Calu3 (cell line): ENCODE measurements around the gene TRIM67. TPM values are rescaled to one million over a fixed set of nuclear protein-coding genes. Genes with fewer than 3 reads are reported as not detected.
"Not testable (repeated sequence)": the region's sequence is repeated elsewhere in the genome, so short reads cannot be mapped to it uniquely, and the experiment has no call there.

Experiments used
- BruUV-seq: library from RNA; stranded (reverse); fragments of 400-500 nt; replicated peaks from 2 replicates; lab custom pipeline; 2021; lab: Mats Ljungman, UMichigan
- CTCF ChIA-PET: fragments of 300-600 bp; sonication (Branson Sonifier 250); formaldehyde crosslinking; loops from one replicate; lab custom pipeline; 2022; ENCODE audit warnings: antibody characterized with exemption; lab: Charles Lee
- DNase-seq: peaks from one replicate; pipeline ENCODE4 v3.0.0; 2022
- H3K27ac Mint-ChIP-seq: one replicate; pipeline ENCODE4 v1.8.0; 2022; ENCODE audit warnings: mixed read lengths; ENCODE audit not compliant: unreplicated experiment
- H3K27me3 Mint-ChIP-seq: one replicate; pipeline ENCODE4 v1.8.0; 2022; ENCODE audit warnings: mixed read lengths; ENCODE audit not compliant: unreplicated experiment
- H3K36me3 Mint-ChIP-seq: one replicate; pipeline ENCODE4 v1.8.0; 2022; ENCODE audit warnings: mild to moderate bottlenecking, moderate library complexity, mixed read lengths; ENCODE audit not compliant: insufficient read depth, unreplicated experiment
- H3K4me1 Mint-ChIP-seq: one replicate; pipeline ENCODE4 v1.8.0; 2022; ENCODE audit warnings: mild to moderate bottlenecking, low read depth, mixed read lengths; ENCODE audit not compliant: unreplicated experiment
- H3K4me3 Mint-ChIP-seq: one replicate; pipeline ENCODE4 v1.8.0; 2022; ENCODE audit warnings: mild to moderate bottlenecking, low read depth, moderate library complexity, mixed read lengths; ENCODE audit not compliant: unreplicated experiment
- H3K9me3 Mint-ChIP-seq: one replicate; pipeline ENCODE4 v1.8.0; 2022; ENCODE audit warnings: low read depth, mixed read lengths; ENCODE audit not compliant: unreplicated experiment
- intact Hi-C: fragments of 100-400 bp; cut with micrococcal nuclease; formaldehyde crosslinking; loops from one replicate; pipeline ENCODE4 v1.10.0; 2022; ENCODE audit not compliant: unreplicated experiment
- total RNA-seq: library from RNA; stranded (reverse); gene quantifications from 2 replicates; pipeline ENCODE4 v1.2.3, GENCODE V29; 2022
- TF ChIP-seq, protein P1 (sequence below): fragments of 200-600 bp; IDR thresholded peaks from one replicate; pipeline ENCODE4 v1.8.0; 2022; ENCODE audit warnings: antibody characterized with exemption; ENCODE audit not compliant: unreplicated experiment

TRIM67 gene
- total RNA-seq, 1 experiment from 2014 or later, result 0.09 TPM

DNA sequence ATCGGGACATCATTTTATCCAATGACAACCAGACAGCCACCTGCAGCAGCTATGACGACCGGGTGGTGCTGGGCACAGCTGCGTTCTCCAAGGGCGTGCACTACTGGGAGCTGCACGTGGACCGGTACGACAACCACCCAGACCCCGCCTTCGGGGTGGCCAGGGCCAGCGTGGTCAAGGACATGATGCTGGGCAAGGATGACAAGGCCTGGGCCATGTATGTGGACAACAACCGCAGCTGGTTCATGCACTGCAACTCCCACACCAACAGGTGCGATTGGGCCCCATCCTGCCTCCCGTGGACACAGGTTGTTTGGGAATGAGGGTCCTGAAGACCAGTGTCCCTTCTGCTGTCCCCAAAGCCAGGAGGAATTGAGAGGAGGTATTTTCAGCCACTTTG, 47.1 kb downstream of the TRIM67 start:
- peaks cover 14% of the 10 kb centered on the region for H3K27me3 Mint-ChIP-seq
- CTCF ChIA-PET, result interaction anchor here (2.3 kb wide), 1 partner anchor 14 kb away, joined by 6 read pairs; no protein-coding TSS in a partner anchor
- BruUV-seq, result no TSS peak
- H3K9me3 Mint-ChIP-seq, result no peaks in the 10 kb centered on the region
- no peak for DNase-seq
- intact Hi-C loops, result no loop called here
- no peaks in the 10 kb centered on the region for H3K36me3 Mint-ChIP-seq
- H3K27ac Mint-ChIP-seq, result no peak overlapping the region
- H3K4me1 Mint-ChIP-seq, result peaks cover 13% of the 10 kb centered on the region
- H3K4me3 Mint-ChIP-seq, result no peak overlapping the region
- TF ChIP-seq, protein P1, sequence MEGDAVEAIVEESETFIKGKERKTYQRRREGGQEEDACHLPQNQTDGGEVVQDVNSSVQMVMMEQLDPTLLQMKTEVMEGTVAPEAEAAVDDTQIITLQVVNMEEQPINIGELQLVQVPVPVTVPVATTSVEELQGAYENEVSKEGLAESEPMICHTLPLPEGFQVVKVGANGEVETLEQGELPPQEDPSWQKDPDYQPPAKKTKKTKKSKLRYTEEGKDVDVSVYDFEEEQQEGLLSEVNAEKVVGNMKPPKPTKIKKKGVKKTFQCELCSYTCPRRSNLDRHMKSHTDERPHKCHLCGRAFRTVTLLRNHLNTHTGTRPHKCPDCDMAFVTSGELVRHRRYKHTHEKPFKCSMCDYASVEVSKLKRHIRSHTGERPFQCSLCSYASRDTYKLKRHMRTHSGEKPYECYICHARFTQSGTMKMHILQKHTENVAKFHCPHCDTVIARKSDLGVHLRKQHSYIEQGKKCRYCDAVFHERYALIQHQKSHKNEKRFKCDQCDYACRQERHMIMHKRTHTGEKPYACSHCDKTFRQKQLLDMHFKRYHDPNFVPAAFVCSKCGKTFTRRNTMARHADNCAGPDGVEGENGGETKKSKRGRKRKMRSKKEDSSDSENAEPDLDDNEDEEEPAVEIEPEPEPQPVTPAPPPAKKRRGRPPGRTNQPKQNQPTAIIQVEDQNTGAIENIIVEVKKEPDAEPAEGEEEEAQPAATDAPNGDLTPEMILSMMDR, result no peak

- DNase-seq, result no peak
- no peaks in the 10 kb centered on the region for H3K9me3 Mint-ChIP-seq
- H3K27me3 Mint-ChIP-seq, result peaks cover 9% of the 10 kb centered on the region
- intact Hi-C loops, result no loop called here
- CTCF ChIA-PET, result interaction anchor here (1.2 to 2.3 kb wide), 2 partner anchors 15 to 17 kb away, joined by 3 to 6 read pairs; no protein-coding TSS in a partner anchor
- H3K36me3 Mint-ChIP-seq, result no peaks in the 10 kb centered on the region
- H3K4me3 Mint-ChIP-seq, result no peak overlapping the region
- BruUV-seq, result no TSS peak
- TF ChIP-seq, protein P1, result no peak
- H3K4me1 Mint-ChIP-seq, result peaks cover 13% of the 10 kb centered on the region
- H3K27ac Mint-ChIP-seq, result no peak overlapping the region
Measured at GRCh38 chr1:231209531-231209930, 47.7 kb downstream of the TRIM67 start.

DNA sequence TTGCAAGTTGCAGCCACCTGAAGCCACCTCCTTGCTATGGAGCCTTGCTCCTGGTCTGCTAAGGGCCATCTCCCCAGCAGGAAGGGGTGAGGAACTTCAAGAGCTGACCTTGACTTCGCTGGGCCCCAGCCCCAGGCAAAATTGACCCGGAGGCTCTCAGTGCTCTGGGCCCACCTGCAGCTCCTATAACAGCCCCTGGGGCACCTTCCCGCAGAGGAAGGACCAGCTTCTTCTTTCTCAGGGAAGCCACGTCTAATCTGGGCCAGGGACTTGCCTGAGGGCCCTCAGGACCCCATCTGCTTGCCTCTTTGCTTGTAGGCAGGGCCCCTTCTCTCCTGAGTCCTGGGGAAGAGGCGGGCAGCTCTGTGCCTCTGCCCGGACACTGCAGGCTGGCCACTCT, 48.3 kb downstream of the TRIM67 start:
- peaks cover 3% of the 10 kb centered on the region for H3K27me3 Mint-ChIP-seq
- H3K4me3 Mint-ChIP-seq, result no peak overlapping the region

DNA sequence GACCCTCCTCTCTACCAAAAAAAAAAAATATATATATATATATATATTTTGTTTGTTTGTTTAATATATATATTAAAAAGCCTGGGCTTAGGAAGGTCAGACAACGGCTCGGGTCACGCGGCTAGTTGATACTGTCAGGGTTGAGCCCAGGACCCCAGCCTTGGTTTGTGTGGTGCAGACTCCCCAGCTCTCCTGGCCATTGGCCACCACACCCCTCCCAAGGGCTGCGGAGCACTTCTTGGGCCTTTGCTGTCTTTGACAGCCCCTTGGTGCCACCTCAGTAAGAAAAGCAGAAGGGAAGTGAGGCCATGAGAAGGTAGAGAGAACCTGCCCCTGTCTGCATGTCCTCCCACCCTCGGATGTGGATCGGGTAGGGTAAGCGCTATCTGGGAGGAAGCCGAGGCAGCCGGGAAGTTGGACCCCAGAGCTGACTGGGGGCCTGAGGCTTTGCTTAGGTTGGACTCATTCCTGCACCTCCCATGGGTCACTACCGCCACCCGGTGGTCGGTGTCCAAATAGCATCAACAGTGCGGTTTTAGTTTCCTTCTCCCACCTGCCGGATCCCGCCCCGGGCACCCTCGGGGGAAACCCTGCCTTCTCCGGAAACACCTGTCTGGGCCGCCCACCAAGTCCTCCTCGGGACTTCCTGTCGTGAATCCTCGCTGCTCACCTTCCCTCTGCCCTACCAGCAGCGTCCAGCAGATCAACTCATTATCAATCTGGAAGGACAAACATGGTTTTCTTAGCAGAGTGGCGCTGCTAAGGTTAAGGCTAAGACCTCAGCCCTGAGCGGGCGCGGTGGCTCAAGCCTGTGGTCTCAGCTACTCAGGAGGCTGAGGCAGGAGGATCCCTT, 49.4 kb downstream of the TRIM67 start:
- H3K36me3 Mint-ChIP-seq, result no peaks in the 10 kb centered on the region
- H3K27ac Mint-ChIP-seq, result peak overlapping the region; percentile 80
- TF ChIP-seq, protein P1, result peak; percentile 96
- peaks cover 18% of the 10 kb centered on the region for H3K4me1 Mint-ChIP-seq
- no peaks in the 10 kb centered on the region for H3K27me3 Mint-ChIP-seq
- no peaks in the 10 kb centered on the region for H3K9me3 Mint-ChIP-seq
- intact Hi-C loops, result loop anchor here (1.0 to 5.0 kb wide), 5 partner anchors 118 to 294 kb away; partner anchors contain the start of genes ARV1 and TTC13
- DNase-seq, result peak; percentile 98
- CTCF ChIA-PET, result interaction anchor here (0.5 to 2.3 kb wide), 6 partner anchors 16 to 1525 kb away, joined by 3 to 6 read pairs (median 4); no protein-coding TSS in a partner anchor
- H3K4me3 Mint-ChIP-seq, result peak overlapping the region; percentile 86
- BruUV-seq, result no TSS peak

More for the DNA sequence above, 48.3 kb downstream of the TRIM67 start:
- no peaks in the 10 kb centered on the region for H3K9me3 Mint-ChIP-seq
- TF ChIP-seq, protein P1, result no peak
- H3K36me3 Mint-ChIP-seq, result no peaks in the 10 kb centered on the region
- DNase-seq, result no peak
- no TSS peak for BruUV-seq
- CTCF ChIA-PET, result interaction anchor here (0.7 to 2.3 kb wide), 3 partner anchors 15 to 1524 kb away, joined by 3 to 6 read pairs (median 4); no protein-coding TSS in a partner anchor
- H3K4me1 Mint-ChIP-seq, result peaks cover 13% of the 10 kb centered on the region
- H3K27ac Mint-ChIP-seq, result no peak overlapping the region
- intact Hi-C loops, result loop anchor here (2.0 to 5.0 kb wide), 3 partner anchors 163 to 233 kb away; partner anchors contain the start of genes ARV1 and TTC13

GRCh38 chr1:231212301-231212700, 50.4 kb downstream of the TRIM67 start:
- BruUV-seq, H3K4me3 Mint-ChIP-seq, H3K36me3 Mint-ChIP-seq, H3K9me3 Mint-ChIP-seq, H3K27me3 Mint-ChIP-seq, DNase-seq: not testable (repeated sequence)
- peaks cover 29% of the 10 kb centered on the region for H3K4me1 Mint-ChIP-seq
- peak overlapping the region; percentile 80 for H3K27ac Mint-ChIP-seq
- CTCF ChIA-PET, result interaction anchor here (0.6 to 1.2 kb wide), 2 partner anchors 20 to 38 kb away, joined by 3 to 4 read pairs; no protein-coding TSS in a partner anchor
- intact Hi-C loops, result loop anchor here (1.0 to 5.0 kb wide), 3 partner anchors 165 to 414 kb away; partner anchors contain the start of genes ARV1 and TTC13
